AG08396 (cell line): ENCODE measurements around the gene TRAF6.
"Not testable (repeated sequence)": the region's sequence is repeated elsewhere in the genome, so short reads cannot be mapped to it uniquely, and the experiment has no call there.

Experiments
- DNase-seq: peaks from one replicate; pipeline ENCODE4 v3.0.0; 2012; ENCODE audit warnings: low spot score, mixed read lengths

The TRAF6 gene, protein sequence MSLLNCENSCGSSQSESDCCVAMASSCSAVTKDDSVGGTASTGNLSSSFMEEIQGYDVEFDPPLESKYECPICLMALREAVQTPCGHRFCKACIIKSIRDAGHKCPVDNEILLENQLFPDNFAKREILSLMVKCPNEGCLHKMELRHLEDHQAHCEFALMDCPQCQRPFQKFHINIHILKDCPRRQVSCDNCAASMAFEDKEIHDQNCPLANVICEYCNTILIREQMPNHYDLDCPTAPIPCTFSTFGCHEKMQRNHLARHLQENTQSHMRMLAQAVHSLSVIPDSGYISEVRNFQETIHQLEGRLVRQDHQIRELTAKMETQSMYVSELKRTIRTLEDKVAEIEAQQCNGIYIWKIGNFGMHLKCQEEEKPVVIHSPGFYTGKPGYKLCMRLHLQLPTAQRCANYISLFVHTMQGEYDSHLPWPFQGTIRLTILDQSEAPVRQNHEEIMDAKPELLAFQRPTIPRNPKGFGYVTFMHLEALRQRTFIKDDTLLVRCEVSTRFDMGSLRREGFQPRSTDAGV

GRCh38 chr11:36509694-36510593, at the start of gene TRAF6:
TSS of gene TRAF6 (minus strand) at chr11:36510272. CDS start at chr11:36501515, 8,757 bp downstream.
- peak; percentile 92 for DNase-seq

GRCh38 chr11:36558571-36559413, 48.7 kb upstream of the TRAF6 start:
- DNase-seq = no peak

- no peak for DNase-seq
Observed at GRCh38 chr11:36557991-36558390, 47.9 kb upstream of the TRAF6 start.

DNA sequence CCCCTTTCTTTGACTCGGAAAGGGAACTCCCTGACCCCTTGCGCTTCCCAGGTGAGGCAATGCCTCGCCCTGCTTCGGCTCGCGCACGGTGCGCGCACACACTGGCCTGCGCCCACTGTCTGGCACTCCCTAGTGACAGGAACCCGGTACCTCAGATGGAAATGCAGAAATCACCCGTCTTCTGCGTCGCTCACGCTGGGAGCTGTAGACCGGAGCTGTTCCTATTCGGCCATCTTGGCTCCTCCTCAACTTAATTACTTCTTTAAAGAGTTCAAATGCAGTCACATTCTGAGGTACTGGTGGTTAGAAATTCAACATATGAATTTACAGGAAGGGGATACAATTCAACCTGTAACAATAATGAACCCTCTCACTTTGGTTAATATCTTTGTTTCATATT, 47.3 kb upstream of the TRAF6 start:
- not testable (repeated sequence) for DNase-seq

GRCh38 chr11:36550385-36551115, 40.5 kb upstream of the TRAF6 start:
- DNase-seq = no peak

DNA sequence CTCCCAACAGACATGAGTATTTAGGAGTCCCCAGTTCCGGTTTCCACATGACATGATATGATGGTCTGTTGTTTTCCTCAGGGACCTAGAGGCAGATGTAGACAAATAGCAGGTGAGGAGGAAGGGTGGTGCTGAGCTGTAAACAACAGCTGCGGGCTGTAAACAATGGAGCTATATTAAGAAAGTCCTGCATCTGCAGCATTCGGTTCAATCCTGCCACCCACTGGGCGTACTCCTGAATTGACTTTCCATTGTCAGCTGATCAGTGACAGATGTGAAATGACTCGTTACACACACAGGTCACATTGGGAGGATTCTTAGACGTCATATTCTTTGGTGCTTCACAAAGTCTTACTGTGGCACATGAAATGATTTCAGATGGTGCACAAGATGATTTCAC, 30.9 kb upstream of the TRAF6 start:
- peak; percentile 28 for DNase-seq

GRCh38 chr11:36534276-36534840, 24.3 kb upstream of the TRAF6 start:
- no peak for DNase-seq

DNA sequence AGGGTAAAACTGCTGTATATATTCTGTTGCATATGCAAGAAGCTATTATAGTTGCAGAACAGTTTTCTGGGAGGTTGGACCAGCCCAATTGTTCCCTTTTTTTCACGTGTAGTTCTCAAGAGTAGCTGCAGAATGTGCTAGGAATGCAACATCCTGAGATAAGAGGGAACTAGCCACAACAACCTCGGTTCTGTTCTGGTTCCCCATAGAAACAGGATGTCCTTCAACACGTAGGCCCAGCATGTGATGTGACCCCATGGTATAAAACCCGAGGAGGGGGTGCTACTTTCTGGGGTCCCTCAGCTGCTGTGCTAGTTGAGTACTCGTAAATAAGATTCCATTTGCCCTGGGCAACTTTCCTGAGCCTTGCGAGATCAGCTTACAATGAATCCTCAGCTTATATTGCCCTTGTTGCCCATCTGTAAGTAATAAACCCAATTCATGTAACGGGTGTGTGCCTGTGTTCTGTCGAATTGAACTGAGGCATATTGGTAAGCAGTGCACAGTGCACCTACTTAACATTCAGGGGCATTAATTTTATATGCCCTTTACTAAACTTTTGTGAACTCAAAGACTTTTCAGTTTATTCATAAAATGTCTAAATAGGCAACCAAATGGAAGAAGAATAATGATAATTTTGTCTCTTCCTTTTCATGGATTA, 23.0 kb upstream of the TRAF6 start:
- DNase-seq = no peak

GRCh38 chr11:36530840-36531239, 20.8 kb upstream of the TRAF6 start:
- DNase-seq = no peak

GRCh38 chr11:36513965-36514364, 3.9 kb upstream of the TRAF6 start:
- DNase-seq = no peak

- peak; percentile 25 for DNase-seq
Observed at GRCh38 chr11:36512016-36512415, 1.9 kb upstream of the TRAF6 start.

DNA sequence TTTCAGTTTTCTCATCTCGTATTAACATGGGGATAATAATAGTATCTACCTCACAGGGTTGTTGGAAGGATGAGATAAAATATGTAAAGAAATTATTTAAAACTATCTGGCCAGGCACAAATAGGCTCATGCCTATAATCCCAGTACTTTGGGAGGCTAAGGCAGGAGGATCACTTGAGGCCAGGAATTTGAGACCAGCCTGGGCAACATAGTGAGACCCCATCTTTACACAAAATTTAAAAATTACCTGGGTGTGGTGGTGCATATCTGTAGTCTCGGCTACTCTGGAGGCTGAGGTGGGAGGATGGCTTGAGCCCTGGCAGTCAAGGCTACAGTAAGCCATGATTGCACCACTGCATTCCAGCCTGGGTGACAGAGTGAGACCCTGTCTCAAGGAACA, 990 bp upstream of the TRAF6 start:
- DNase-seq = not testable (repeated sequence)

GRCh38 chr11:36510594-36510942, 496 bp upstream of the TRAF6 start:
- DNase-seq = peak; percentile 38

- DNase-seq = peak; percentile 31
Observed at GRCh38 chr11:36509201-36509639, 852 bp downstream of the TRAF6 start.

GRCh38 chr11:36508743-36509142, 1.3 kb downstream of the TRAF6 start:
- no peak for DNase-seq

DNA sequence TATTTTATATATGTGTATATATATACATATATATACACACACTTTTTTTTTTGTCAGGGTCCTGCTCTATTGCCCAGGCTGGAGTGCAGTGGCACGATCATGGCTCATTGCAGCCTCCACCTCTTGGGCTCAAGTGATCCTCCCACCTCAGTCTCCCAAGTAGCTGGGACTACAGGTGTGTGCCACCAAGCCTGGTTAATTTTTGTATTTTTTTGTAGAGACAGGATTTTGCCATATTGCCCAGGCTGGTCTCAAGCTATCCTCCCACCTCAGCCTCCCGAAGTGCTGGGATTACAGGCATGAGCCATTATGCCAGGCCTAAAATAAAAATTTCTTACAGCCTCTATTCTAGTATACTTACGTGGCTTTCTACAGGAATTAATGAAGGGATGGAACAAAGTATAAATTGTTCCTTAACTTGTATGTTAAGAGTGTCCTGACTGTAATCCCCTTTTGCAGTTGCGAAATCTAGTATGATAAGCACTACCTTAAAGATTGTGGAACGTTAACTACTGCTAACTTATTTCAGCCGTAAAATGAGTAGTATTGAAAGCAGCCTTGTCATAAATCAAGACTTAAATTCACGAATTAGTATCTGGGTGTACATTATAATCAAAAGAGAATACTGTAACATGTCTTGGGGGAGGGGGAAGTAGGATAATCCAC, 2.1 kb downstream of the TRAF6 start:
- DNase-seq = no peak

- DNase-seq = no peak
Observed at GRCh38 chr11:36501236-36501635, 8.8 kb downstream of the TRAF6 start.

DNA sequence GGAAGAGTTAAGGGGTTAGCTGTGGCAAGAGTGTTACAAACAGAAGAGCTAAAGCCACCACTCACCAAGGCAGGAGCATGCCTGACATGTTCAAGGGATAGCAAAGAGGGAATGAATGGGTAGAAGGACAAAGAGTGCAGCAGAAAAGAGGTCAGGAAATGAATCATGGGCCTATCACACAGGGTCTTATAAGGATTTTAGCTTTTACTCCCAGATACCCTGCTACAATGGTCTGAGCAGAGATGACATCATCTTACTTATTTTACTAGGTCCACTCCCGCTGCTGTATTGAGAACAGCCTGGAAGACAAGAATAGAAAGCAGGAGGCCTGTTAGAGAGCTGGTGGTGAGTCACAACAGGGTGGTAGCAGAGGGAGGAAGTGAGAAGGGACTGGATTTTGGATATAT, 9.8 kb downstream of the TRAF6 start:
- DNase-seq = peak; percentile 72

DNA sequence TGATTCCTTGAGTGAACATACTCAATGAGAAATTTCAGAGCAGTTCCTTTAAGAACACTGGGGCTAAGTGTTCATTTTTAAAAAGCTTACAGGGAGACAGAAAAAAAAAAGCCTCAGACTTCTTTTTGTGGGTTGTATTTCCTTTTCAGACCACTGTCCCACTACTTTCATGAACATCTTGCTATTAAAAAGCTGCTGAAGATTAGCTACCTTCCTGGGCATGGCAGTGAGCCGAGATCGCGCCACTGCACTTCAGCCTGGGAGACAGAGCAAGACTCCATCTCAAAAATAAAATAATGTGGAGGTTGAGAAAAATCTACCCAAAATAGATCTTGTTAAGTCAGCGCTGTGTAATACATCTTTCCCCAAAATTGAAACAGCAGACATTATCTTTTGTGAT, 10.8 kb downstream of the TRAF6 start:
- DNase-seq = no peak

GRCh38 chr11:36498721-36499120, 11.4 kb downstream of the TRAF6 start:
- DNase-seq = no peak
